Measurements from ENCODE around the gene MAP2K2. TPM values are rescaled to one million over a fixed set of nuclear protein-coding genes. Genes with fewer than 3 reads are reported as not detected.

Gene MAP2K2
- total and polyA plus RNA-seq, 4 experiments from 2014 or later: 44.0 to 126 (median 113) TPM

DNA sequence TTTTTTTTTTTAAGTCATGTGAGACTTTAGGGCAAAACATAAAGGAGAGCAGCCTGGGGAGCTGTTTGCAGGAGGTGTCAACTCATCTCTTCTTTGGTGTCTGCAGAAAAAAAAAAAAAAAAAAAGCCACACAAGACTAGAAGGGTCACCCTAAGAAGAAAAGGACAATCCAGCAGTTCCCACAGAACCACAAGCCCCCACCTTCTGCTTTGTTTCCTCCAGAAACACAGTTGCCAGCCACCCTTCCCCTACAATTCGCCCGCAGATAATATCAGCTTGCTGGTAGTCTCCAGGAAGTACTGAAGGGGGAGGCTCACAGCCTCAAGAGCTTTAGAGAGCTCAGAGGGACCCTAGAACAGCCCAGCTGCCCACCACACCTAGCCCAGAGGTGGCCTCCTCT is 34.9 kb downstream of the MAP2K2 start:
- Histone ChIP-seq H3K9me3 (ENCODE audit: control insufficient read depth in 1 of 2, low read length in 2 of 2) (no peaks in the 10 kb centered on the region), H3K27ac (ENCODE audit: low read depth, low read length) (peak overlapping the region; percentile 46), H3K4me3 (ENCODE audit: low read length in 2 of 2) (no peak overlapping the region), H3K36me3 (ENCODE audit: insufficient read depth, low read length) (no peaks in the 10 kb centered on the region), H3K27me3 (ENCODE audit: insufficient read depth, low read length) (no peaks in the 10 kb centered on the region), H3K4me1 (ENCODE audit: insufficient read depth, low read length) (peaks cover 57% of the 10 kb centered on the region)
- CTCF ChIA-PET (ENCODE audit: partially characterized antibody): interaction anchor here (0.7 to 1.6 kb wide), 5 partner anchors 11 to 119 kb away, joined by 3 to 8 read pairs (median 3); no protein-coding TSS in a partner anchor
- peak overlapping the region; percentile 90 to 94 (median 92) for H3K27ac Mint-ChIP-seq
- H3K27me3 Mint-ChIP-seq: no peaks in the 10 kb centered on the region
- H3K9me3 Mint-ChIP-seq: no peaks in the 10 kb centered on the region
- peaks cover 18 to 57% (median 41%) of the 10 kb centered on the region in 4 donors for H3K4me1 Mint-ChIP-seq
- peak overlapping the region; percentile 67 to 84 (median 72) for H3K4me3 Mint-ChIP-seq
- intact Hi-C loops (cut with micrococcal nuclease): loop anchor here (1.0 kb wide), 2 partner anchors 15 to 23 kb away; partner anchors contain the start of gene ZBTB7A
- H3K36me3 Mint-ChIP-seq: peaks cover 0 to 6% of the 10 kb centered on the region in 2 donors
- peak; percentile 58 to 85 (median 71) for DNase-seq
- POLR2A ChIA-PET (ENCODE audit: partially characterized antibody): interaction anchor here (0.6 to 4.6 kb wide), 15 partner anchors 9 to 109 kb away, joined by 3 to 57 read pairs (median 5); partner anchors contain the start of genes EEF2 and ZBTB7A

DNA sequence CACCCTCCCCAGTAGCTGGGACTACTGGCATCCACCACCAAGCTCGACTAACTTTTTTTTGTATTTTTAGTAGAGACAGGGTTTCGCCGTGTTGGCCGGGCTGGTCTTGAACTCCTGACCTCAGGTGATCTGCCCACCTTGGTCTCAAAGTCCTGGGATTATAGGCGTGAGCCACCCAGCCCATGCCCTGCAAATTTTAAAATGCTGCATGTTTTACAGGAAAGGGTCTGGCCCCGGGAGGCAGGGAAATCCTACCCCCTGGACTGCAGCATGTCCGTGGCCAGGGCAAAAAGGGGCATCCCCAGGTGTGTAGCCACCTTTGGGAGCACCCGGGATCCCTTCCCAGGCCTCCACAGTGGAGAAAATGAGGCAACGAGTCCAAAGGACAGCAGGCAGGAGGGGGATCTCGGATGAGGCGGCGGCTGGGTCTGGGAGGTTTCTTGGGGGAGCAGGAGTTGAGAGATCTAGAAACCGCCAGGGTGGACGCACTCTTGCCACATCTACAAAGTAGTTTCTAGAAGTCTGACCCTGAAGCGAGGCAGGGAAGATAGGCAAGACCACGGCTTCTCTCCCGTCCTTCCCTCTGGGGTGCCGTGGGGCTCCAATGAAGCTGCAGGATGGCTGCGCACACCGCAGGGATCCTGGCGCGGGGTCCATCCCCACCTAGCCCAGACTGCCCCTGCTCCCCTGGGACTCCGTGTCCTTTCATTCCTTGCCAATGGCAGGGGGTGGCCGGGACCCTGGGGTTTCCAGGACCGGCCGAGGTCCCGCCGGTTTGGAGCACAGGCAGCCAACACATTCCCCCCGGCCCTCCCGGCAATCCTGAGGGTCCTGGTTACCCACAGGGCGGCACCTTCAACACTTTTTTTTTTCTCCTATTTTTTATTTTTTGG is 35.9 kb downstream of the MAP2K2 start:
- Histone ChIP-seq H3K4me3 (ENCODE audit: low read length in 2 of 2) (no peak overlapping the region), H3K36me3 (ENCODE audit: insufficient read depth, low read length) (no peaks in the 10 kb centered on the region), H3K27me3 (ENCODE audit: insufficient read depth, low read length) (no peaks in the 10 kb centered on the region), H3K27ac (ENCODE audit: low read depth, low read length) (no peak overlapping the region), H3K4me1 (ENCODE audit: insufficient read depth, low read length) (peaks cover 67% of the 10 kb centered on the region), H3K9me3 (ENCODE audit: control insufficient read depth in 1 of 2, low read length in 2 of 2) (no peaks in the 10 kb centered on the region)
- no peaks in the 10 kb centered on the region for H3K27me3 Mint-ChIP-seq
- H3K4me3 Mint-ChIP-seq: peak overlapping the region in 7 of 8 donors; percentile 71 to 84 (median 72)
- H3K9me3 Mint-ChIP-seq: no peaks in the 10 kb centered on the region
- ChIA-PET POLR2A (ENCODE audit: partially characterized antibody) (interaction anchor here (0.6 to 4.6 kb wide), 8 partner anchors 10 to 146 kb away, joined by 3 to 57 read pairs (median 8); partner anchors contain the start of genes EEF2 and ZBTB7A), CTCF (ENCODE audit: partially characterized antibody) (interaction anchor here (1.5 kb wide), 1 partner anchor 51 kb away, joined by 8 read pairs; no protein-coding TSS in a partner anchor)
- intact Hi-C loops (cut with micrococcal nuclease): no loop called here
- H3K27ac Mint-ChIP-seq: peak overlapping the region; percentile 90 to 94 (median 92)
- no peaks in the 10 kb centered on the region for H3K36me3 Mint-ChIP-seq
- peaks cover 18 to 65% (median 48%) of the 10 kb centered on the region in 4 donors for H3K4me1 Mint-ChIP-seq
- peak in 1 of 5 donors; percentile 15 for DNase-seq

DNA sequence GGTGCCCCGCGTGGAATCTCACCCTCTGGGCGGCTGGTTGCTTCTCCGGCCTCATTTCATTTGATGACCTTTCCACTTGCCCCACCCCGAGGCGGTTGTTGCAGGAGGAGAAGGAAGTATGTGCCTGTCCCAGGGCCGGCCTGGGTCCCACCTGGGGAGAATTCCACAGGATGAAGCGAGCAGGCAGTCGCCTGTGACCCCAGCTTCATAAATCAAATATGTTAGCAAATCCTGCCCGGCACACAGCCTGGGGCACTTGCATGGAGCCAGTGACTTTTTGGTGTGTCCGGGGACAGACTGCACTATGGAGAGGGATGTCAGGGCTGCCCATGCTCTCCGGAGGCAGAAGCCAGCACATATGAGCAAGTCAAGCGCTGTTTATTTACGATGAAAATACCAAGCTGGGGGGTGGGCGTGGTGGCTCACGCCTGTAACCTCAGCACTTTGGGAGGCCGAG is 37.5 kb downstream of the MAP2K2 start:
- intact Hi-C loops (cut with micrococcal nuclease): no loop called here

DNA sequence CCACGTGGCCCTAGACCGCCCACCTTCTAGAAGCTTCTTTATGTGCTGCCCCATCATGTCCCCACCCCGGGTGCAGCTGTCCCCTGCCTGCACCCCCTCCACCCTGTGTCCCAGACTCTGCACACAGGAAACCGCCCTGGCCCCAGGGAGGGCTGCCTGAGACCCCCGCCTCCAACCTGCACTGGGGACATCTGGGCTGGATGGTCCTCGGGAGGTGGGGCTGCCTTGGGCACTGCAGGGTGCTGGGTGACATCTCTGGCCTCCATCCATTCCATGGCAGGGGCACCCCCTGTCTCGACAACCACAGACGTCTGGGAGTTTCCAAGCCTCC is 39.4 kb downstream of the MAP2K2 start:
- ChIA-PET POLR2A (ENCODE audit: partially characterized antibody) (interaction anchor here (0.8 to 4.4 kb wide), 5 partner anchors 15 to 31 kb away, joined by 3 to 24 read pairs (median 4); partner anchors contain the start of gene ZBTB7A), CTCF (ENCODE audit: partially characterized antibody) (interaction anchor here (0.9 to 1.0 kb wide), 2 partner anchors 24 to 97 kb away, joined by 3 to 4 read pairs; no protein-coding TSS in a partner anchor)
- H3K4me3 ChIP-seq (ENCODE audit: low read length in 2 of 2): no peak overlapping the region
- intact Hi-C loops (cut with micrococcal nuclease): no loop called here
- Mint-ChIP-seq H3K36me3 (no peaks in the 10 kb centered on the region), H3K27ac (peak overlapping the region; percentile 80 to 95 (median 89)), H3K9me3 (no peaks in the 10 kb centered on the region), H3K4me3 (peak overlapping the region; percentile 38 to 83 (median 66)), H3K27me3 (no peaks in the 10 kb centered on the region), H3K4me1 (peaks cover 15 to 62% (median 45%) of the 10 kb centered on the region in 4 donors)
- H3K36me3 ChIP-seq (ENCODE audit: insufficient read depth, low read length): no peaks in the 10 kb centered on the region
- no peaks in the 10 kb centered on the region for H3K27me3 ChIP-seq (ENCODE audit: insufficient read depth, low read length)
- DNase-seq: peak in 1 of 5 donors; percentile 34
- H3K9me3 ChIP-seq (ENCODE audit: control insufficient read depth in 1 of 2, low read length in 2 of 2): no peaks in the 10 kb centered on the region
- H3K4me1 ChIP-seq (ENCODE audit: insufficient read depth, low read length): peaks cover 74% of the 10 kb centered on the region
- peak overlapping the region; percentile 53 for H3K27ac ChIP-seq (ENCODE audit: low read depth, low read length)

More for the DNA sequence above, 37.5 kb downstream of the MAP2K2 start:
- Mint-ChIP-seq H3K36me3 (no peaks in the 10 kb centered on the region), H3K4me1 (peaks cover 18 to 68% (median 49%) of the 10 kb centered on the region in 4 donors), H3K27me3 (no peaks in the 10 kb centered on the region), H3K9me3 (no peaks in the 10 kb centered on the region), H3K4me3 (peak overlapping the region in 5 of 8 donors; percentile 31 to 75 (median 50)), H3K27ac (peak overlapping the region; percentile 67 to 91 (median 78))
- Histone ChIP-seq H3K27ac (ENCODE audit: low read depth, low read length) (no peak overlapping the region), H3K4me1 (ENCODE audit: insufficient read depth, low read length) (peaks cover 79% of the 10 kb centered on the region), H3K4me3 (ENCODE audit: low read length in 2 of 2) (no peak overlapping the region), H3K27me3 (ENCODE audit: insufficient read depth, low read length) (no peaks in the 10 kb centered on the region), H3K36me3 (ENCODE audit: insufficient read depth, low read length) (no peaks in the 10 kb centered on the region), H3K9me3 (ENCODE audit: control insufficient read depth in 1 of 2, low read length in 2 of 2) (no peaks in the 10 kb centered on the region)
- CTCF ChIA-PET (ENCODE audit: partially characterized antibody): interaction anchor here (1.1 kb wide), 1 partner anchor 99 kb away, joined by 4 read pairs; no protein-coding TSS in a partner anchor
- POLR2A ChIA-PET (ENCODE audit: partially characterized antibody): interaction anchor here (4.0 to 4.6 kb wide), 3 partner anchors 9 to 18 kb away, joined by 20 to 57 read pairs (median 24); no protein-coding TSS in a partner anchor
- peak in 1 of 5 donors; percentile 27 for DNase-seq

DNA sequence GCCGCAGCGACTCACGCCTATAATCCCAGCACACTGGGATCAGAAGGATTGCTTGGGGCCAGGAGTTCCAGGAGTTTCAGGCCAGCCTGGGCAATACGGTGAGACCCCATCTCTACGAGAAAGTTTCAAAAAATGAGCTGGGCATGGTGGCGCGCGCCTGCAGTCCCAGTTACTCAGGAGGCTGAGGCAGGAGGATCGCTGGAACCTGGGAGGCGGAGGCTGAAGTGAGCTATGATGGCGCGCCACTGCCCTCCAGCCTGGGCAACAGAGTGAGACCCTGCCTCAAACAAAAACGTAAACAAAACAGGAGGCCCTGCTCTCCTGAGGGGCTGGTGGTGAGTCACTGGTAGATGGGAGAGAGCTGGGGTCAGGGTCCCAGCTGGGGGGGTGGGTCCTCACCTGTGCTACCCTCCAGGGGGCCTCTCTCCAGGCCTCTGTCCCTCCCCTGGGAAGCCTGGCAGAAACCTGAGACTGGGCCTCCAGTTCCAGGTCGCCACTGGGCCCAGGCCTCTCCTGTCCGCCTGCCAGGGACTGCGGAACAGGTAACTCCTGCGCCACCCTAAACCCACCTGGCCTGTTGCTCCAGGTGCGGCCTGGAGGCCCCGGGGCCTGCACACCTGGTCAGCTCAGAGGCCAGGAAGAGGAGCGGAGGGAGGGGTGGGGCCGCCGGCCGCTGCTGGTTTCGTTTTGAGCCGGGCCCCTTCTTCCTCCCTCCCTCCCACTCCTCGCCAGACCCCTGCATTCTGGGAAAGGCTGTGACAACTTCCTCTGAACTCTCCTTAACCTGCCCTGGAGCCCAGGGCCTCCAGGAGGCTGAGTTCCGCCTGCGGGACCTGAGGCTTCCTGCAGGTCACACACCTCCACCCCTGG is 40.0 kb downstream of the MAP2K2 start:
- no peaks in the 10 kb centered on the region for H3K9me3 Mint-ChIP-seq
- POLR2A ChIA-PET (ENCODE audit: partially characterized antibody): interaction anchor here (0.6 to 4.4 kb wide), 6 partner anchors 9 to 32 kb away, joined by 3 to 24 read pairs (median 4); partner anchors contain the start of gene ZBTB7A
- H3K4me1 Mint-ChIP-seq: peaks cover 11 to 56% (median 39%) of the 10 kb centered on the region in 4 donors
- Histone ChIP-seq H3K27me3 (ENCODE audit: insufficient read depth, low read length) (no peaks in the 10 kb centered on the region), H3K9me3 (ENCODE audit: control insufficient read depth in 1 of 2, low read length in 2 of 2) (no peaks in the 10 kb centered on the region), H3K4me1 (ENCODE audit: insufficient read depth, low read length) (peaks cover 68% of the 10 kb centered on the region), H3K36me3 (ENCODE audit: insufficient read depth, low read length) (no peaks in the 10 kb centered on the region), H3K27ac (ENCODE audit: low read depth, low read length) (peak overlapping the region; percentile 53), H3K4me3 (ENCODE audit: low read length in 2 of 2) (no peak overlapping the region)
- peak overlapping the region; percentile 80 to 95 (median 89) for H3K27ac Mint-ChIP-seq
- intact Hi-C loops (cut with micrococcal nuclease): no loop called here
- CTCF ChIA-PET (ENCODE audit: partially characterized antibody): interaction anchor here (0.9 to 1.0 kb wide), 2 partner anchors 24 to 96 kb away, joined by 3 to 4 read pairs; no protein-coding TSS in a partner anchor
- peak in 4 of 5 donors; percentile 35 to 49 (median 42) for DNase-seq
- peak overlapping the region; percentile 38 to 83 (median 66) for H3K4me3 Mint-ChIP-seq
- no peaks in the 10 kb centered on the region for H3K27me3 Mint-ChIP-seq
- no peaks in the 10 kb centered on the region for H3K36me3 Mint-ChIP-seq

DNA sequence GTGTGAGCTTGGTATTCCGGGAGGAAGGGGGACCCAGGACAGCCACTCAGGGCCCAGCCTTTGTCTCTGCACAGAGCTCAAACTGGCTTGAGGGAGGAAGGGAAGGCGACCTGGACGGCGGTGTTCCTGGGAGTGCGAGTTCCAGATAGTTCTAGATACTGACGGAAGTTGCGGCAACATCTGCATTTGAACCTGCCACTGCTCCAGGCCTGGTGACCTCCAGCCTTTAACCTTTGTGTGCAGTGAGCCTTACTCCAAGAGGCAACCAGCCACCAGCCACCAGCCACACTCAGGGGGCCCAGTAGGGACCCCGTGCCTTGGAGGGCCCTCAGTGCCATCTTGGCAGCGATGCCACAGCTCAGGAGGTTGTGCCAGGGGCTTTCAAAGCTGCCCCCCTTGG is 41.8 kb downstream of the MAP2K2 start:
- Histone ChIP-seq H3K27me3 (ENCODE audit: insufficient read depth, low read length) (no peaks in the 10 kb centered on the region), H3K4me3 (ENCODE audit: low read length in 2 of 2) (no peak overlapping the region), H3K36me3 (ENCODE audit: insufficient read depth, low read length) (no peaks in the 10 kb centered on the region), H3K9me3 (ENCODE audit: control insufficient read depth in 1 of 2, low read length in 2 of 2) (no peaks in the 10 kb centered on the region), H3K4me1 (ENCODE audit: insufficient read depth, low read length) (peaks cover 63% of the 10 kb centered on the region), H3K27ac (ENCODE audit: low read depth, low read length) (no peak overlapping the region)
- no peaks in the 10 kb centered on the region for H3K27me3 Mint-ChIP-seq
- DNase-seq: peak in 1 of 5 donors; percentile 8
- POLR2A ChIA-PET (ENCODE audit: partially characterized antibody): interaction anchor here (1.0 to 4.4 kb wide), 3 partner anchors 22 to 33 kb away, joined by 3 to 24 read pairs (median 5); no protein-coding TSS in a partner anchor
- no peak overlapping the region for H3K4me3 Mint-ChIP-seq
- H3K27ac Mint-ChIP-seq: peak overlapping the region in 2 of 7 donors; percentile 35 to 70
- H3K9me3 Mint-ChIP-seq: no peaks in the 10 kb centered on the region
- CTCF ChIA-PET (ENCODE audit: partially characterized antibody): no interaction called here
- H3K36me3 Mint-ChIP-seq: no peaks in the 10 kb centered on the region
- peaks cover 13 to 48% (median 32%) of the 10 kb centered on the region in 4 donors for H3K4me1 Mint-ChIP-seq
- intact Hi-C loops (cut with micrococcal nuclease): no loop called here

All from CD4-positive, alpha-beta memory T cell (primary cell).